ENCODE measurements around the gene KCTD3.

KCTD3 gene

DNA sequence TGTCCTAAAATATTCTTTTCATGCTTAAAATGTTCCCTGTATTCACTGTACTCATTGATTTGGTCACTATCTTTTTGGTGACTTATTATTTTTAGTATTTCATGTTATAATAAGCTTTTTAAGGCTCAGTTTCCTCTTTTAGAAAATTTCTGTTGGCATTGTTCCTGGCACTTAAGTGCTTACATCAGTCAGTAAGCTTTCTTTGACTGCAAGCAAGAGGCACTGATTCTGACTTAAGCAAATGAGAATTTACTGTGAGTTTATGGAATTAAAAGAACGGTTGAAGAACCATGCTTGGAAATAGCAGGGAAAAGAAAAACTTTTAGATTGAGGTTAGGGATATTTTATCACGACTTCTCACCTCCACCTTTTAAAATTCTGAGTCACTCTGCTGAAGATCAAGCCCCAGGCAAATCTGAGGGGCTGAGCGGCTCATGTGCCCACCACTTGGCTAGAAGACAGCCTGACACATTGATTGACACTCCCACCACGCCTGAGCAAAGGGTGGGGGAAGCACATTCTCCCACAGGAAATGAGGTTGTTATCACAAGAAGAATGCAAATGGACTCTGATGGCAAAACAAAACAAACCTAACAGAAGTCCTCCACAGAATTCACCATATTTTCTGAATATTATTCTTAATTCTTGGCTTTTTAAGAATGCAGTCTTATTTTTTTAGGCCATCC is 102.8 kb downstream of the KCTD3 start:
- DNase-seq (ENCODE audit: low spot score in 2 of 2): no peak
- H3K9me3 Mint-ChIP-seq: peaks cover 3% of the 10 kb centered on the region
- no peaks in the 10 kb centered on the region for H3K4me1 Mint-ChIP-seq
- no peak overlapping the region for H3K4me3 Mint-ChIP-seq
- no peaks in the 10 kb centered on the region for H3K27me3 Mint-ChIP-seq
- H3K36me3 Mint-ChIP-seq: no peaks in the 10 kb centered on the region
- H3K27ac Mint-ChIP-seq: no peak overlapping the region
- ATAC-seq (ENCODE audit: low read depth): no peak
